ENCODE results near the gene GSK3A. TPM values are rescaled to one million over a fixed set of nuclear protein-coding genes. Genes with fewer than 3 reads are reported as not detected.

Gene GSK3A
- total RNA-seq, 1 donor from 2014 or later = 42.0 TPM

DNA sequence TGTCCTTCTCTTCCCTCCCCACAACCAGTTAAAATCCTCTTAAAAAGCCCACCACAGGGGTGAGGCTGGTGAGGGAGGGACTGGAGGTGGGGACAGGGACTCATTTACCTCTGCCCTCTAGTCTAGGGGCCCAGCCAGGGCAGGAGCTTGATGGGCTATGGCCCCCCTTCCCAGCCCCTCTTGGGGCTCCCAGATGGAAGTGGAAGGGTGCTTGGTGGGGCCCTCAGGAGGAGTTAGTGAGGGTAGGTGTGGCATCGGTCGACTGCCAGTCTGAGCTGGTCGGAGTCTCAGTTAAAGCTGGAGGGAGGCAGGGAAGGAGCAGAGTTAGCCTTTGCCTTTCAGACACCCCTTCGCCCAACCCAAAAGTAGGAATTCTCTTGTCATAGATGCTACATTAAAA is 11.8 kb downstream of the GSK3A start:
- DNase-seq (ENCODE audit: low spot score) = no peak
- Mint-ChIP-seq H3K27me3 (ENCODE audit: low read depth) (no peaks in the 10 kb centered on the region), H3K27ac (ENCODE audit: unreplicated experiment) (no peak overlapping the region), H3K36me3 (ENCODE audit: low read depth) (peaks cover 40% of the 10 kb centered on the region), H3K4me1 (ENCODE audit: low read depth) (peaks cover 13% of the 10 kb centered on the region), H3K4me3 (ENCODE audit: unreplicated experiment) (no peak overlapping the region), H3K9me3 (ENCODE audit: low read depth) (no peaks in the 10 kb centered on the region)
- TF ChIP-seq, protein P1, sequence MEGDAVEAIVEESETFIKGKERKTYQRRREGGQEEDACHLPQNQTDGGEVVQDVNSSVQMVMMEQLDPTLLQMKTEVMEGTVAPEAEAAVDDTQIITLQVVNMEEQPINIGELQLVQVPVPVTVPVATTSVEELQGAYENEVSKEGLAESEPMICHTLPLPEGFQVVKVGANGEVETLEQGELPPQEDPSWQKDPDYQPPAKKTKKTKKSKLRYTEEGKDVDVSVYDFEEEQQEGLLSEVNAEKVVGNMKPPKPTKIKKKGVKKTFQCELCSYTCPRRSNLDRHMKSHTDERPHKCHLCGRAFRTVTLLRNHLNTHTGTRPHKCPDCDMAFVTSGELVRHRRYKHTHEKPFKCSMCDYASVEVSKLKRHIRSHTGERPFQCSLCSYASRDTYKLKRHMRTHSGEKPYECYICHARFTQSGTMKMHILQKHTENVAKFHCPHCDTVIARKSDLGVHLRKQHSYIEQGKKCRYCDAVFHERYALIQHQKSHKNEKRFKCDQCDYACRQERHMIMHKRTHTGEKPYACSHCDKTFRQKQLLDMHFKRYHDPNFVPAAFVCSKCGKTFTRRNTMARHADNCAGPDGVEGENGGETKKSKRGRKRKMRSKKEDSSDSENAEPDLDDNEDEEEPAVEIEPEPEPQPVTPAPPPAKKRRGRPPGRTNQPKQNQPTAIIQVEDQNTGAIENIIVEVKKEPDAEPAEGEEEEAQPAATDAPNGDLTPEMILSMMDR (IDR thresholded peaks at IDR 0.05) = no peak

DNA sequence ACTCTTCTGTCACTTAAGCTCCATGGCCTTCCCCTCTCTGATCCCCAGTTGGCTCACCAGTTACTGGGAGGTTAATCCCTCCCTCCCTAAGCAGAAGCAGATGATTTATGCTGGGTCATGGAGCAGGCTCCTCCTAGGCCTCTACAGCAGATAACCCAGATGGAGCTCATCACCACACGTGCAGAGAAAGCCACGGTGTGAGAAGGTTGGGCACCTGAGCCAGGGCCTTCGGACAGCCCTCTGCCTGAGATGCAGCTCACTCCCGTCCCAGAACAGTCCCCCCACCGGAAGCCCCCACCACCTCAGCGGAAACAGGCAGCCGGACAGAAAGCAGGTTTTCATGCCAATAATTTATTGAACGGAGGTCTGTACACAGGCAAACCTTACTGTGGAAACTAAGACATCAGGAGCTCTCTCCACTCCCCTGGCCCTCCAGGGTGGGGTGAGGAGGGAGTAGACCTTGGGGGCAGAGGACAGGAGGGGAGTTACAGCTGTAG is 12.5 kb downstream of the GSK3A start:
- Mint-ChIP-seq H3K4me3 (ENCODE audit: unreplicated experiment) (no peak overlapping the region), H3K36me3 (ENCODE audit: low read depth) (peaks cover 37% of the 10 kb centered on the region), H3K9me3 (ENCODE audit: low read depth) (no peaks in the 10 kb centered on the region), H3K4me1 (ENCODE audit: low read depth) (peaks cover 13% of the 10 kb centered on the region), H3K27me3 (ENCODE audit: low read depth) (no peaks in the 10 kb centered on the region), H3K27ac (ENCODE audit: unreplicated experiment) (peak overlapping the region; percentile 61)
- DNase-seq (ENCODE audit: low spot score) = no peak
- TF ChIP-seq, protein P1 (IDR thresholded peaks at IDR 0.05) = no peak

DNA sequence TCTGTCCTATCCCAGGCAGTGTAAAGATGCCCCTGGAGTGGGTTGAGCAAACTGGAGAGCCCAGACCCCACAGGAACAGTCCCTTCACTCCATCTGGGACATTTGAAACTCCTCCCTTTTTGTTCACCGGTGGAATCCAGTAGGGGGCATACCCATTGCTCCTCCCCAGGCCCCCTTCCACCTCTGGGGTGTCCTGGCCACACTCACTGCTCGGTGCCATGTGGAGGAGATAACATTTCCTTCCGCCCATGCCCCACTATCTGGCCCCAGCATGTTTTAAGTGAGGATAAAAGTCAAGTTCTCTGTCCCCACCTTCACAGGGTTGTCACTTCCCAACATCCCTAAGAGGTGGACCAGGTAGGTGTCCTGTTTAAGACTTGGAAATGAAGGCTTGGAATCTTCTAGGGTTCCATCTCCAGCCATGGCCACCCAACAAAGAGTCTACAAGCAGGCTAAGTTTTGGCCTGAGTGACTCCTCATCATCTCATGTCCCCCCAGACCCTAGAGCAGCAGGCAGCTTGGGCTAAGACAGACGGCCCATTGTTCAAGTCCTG is 13.0 kb downstream of the GSK3A start:
- peak overlapping the region; percentile 61 for H3K27ac Mint-ChIP-seq (ENCODE audit: unreplicated experiment)
- DNase-seq (ENCODE audit: low spot score) = no peak
- H3K36me3 Mint-ChIP-seq (ENCODE audit: low read depth) = peaks cover 38% of the 10 kb centered on the region
- TF ChIP-seq, protein P1 (IDR thresholded peaks at IDR 0.05) = no peak
- peaks cover 13% of the 10 kb centered on the region for H3K4me1 Mint-ChIP-seq (ENCODE audit: low read depth)
- H3K27me3 Mint-ChIP-seq (ENCODE audit: low read depth) = no peaks in the 10 kb centered on the region
- no peak overlapping the region for H3K4me3 Mint-ChIP-seq (ENCODE audit: unreplicated experiment)
- no peaks in the 10 kb centered on the region for H3K9me3 Mint-ChIP-seq (ENCODE audit: low read depth)

DNA sequence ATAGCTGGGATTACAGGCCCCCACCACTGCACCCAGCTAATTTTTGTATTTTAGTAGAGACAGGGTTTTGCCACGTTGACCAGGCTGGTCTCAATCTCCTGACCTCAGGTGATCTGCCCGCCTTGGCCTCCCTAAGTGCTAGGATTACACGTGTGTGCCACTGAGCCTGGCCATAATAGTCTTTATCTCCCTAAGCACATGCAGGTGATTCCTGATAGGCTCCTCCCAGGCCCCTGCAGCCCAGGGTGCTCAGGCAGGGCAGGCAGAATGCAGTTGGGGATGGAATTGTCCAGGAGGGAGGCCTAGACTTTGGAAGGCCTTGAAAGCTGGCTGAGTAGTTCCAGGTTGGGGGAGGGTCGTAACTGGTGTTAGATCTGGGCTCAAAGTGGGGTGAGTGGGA is 13.8 kb downstream of the GSK3A start:
- TF ChIP-seq, protein P1 (IDR thresholded peaks at IDR 0.05) = no peak
- peaks cover 38% of the 10 kb centered on the region for H3K36me3 Mint-ChIP-seq (ENCODE audit: low read depth)
- H3K4me3 Mint-ChIP-seq (ENCODE audit: unreplicated experiment) = no peak overlapping the region
- DNase-seq (ENCODE audit: low spot score) = no peak
- H3K27me3 Mint-ChIP-seq (ENCODE audit: low read depth) = no peaks in the 10 kb centered on the region
- peaks cover 12% of the 10 kb centered on the region for H3K4me1 Mint-ChIP-seq (ENCODE audit: low read depth)
- no peaks in the 10 kb centered on the region for H3K9me3 Mint-ChIP-seq (ENCODE audit: low read depth)
- H3K27ac Mint-ChIP-seq (ENCODE audit: unreplicated experiment) = no peak overlapping the region

DNA sequence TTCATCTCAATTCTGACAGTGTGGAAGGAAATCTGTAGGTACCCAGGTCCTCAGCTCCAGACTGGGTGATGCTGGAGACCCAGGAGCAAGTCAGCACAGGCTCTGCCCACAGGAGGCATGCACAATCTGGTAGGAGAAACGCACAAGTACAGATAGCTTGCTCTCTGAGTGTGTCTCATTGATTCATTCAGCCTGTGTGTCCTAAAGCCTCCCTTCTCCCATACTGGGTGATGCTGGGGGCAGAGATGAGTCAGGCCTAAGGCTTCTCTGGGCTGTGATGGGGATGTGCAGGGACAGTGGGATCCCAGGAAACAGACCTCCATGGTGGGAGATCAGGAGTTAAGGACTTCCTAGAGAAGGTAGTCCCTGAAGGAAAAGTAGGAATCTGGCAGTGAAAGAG is 15.5 kb downstream of the GSK3A start:
- TF ChIP-seq, protein P1 (IDR thresholded peaks at IDR 0.05) = no peak
- Mint-ChIP-seq H3K4me3 (ENCODE audit: unreplicated experiment) (no peak overlapping the region), H3K9me3 (ENCODE audit: low read depth) (no peaks in the 10 kb centered on the region), H3K4me1 (ENCODE audit: low read depth) (peaks cover 18% of the 10 kb centered on the region), H3K36me3 (ENCODE audit: low read depth) (peaks cover 31% of the 10 kb centered on the region), H3K27ac (ENCODE audit: unreplicated experiment) (no peak overlapping the region), H3K27me3 (ENCODE audit: low read depth) (no peaks in the 10 kb centered on the region)
- no peak for DNase-seq (ENCODE audit: low spot score)
